PC-3 (cell line): Measurements from ENCODE around the gene USP11. TPM values are rescaled to one million over a fixed set of nuclear protein-coding genes. Genes with fewer than 3 reads are reported as not detected.

Experiments used
- ATAC-seq: fragments of 200-7000 bp; cut with Tn5 transposase; 2 replicates; pipeline ENCODE4 v1.9.1; 2020; ENCODE audit warnings: mild to moderate bottlenecking, moderate library complexity
- BruUV-seq: library from RNA; stranded (reverse); fragments of 400-500 nt; replicated peaks from 2 replicates; lab custom pipeline; 2021; lab: Mats Ljungman, UMichigan
- CTCF ChIA-PET: fragments of 300-600 bp; sonication (Branson Sonifier 250); formaldehyde crosslinking; loops from one replicate; lab custom pipeline; 2022; ENCODE audit warnings: antibody characterized with exemption; lab: Charles Lee
- POLR2A ChIA-PET: fragments of 300-600 bp; sonication (Branson Sonifier 250); formaldehyde crosslinking; loops from one replicate; lab custom pipeline; 2022; ENCODE audit warnings: antibody characterized with exemption; ENCODE audit not compliant: unreplicated experiment; lab: Charles Lee
- DNase-seq: peaks from one replicate; pipeline ENCODE4 v3.0.0-alpha.2; 2015
- H2AFZ ChIP-seq: fragments of 300-600 bp; sonication (generic); 2 replicates; pipeline ENCODE4 v1.6.0; 2016; ENCODE audit warnings: antibody characterized with exemption, low read length
- H3F3A ChIP-seq: fragments of 300-600 bp; sonication (generic); one replicate; pipeline ENCODE4 v1.6.0; 2017; ENCODE audit warnings: antibody characterized with exemption, low read length, control low read depth, mild to moderate bottlenecking; ENCODE audit not compliant: unreplicated experiment
- H3K27ac ChIP-seq: fragments of 300-600 bp; sonication (generic); 2 replicates; pipeline ENCODE4 v1.5.1; 2016; ENCODE audit warnings: mild to moderate bottlenecking, low read length
- H3K27me3 ChIP-seq: fragments of 300-600 bp; sonication (generic); 2 replicates; pipeline ENCODE4 v1.6.1; 2016; ENCODE audit warnings: low read length, mixed read lengths
- H3K36me3 ChIP-seq: fragments of 300-600 bp; sonication (generic); 2 replicates; pipeline ENCODE4 v1.6.1; 2016; ENCODE audit warnings: low read depth, mixed run types, low read length, mixed read lengths
- H3K4me1 ChIP-seq: fragments of 300-600 bp; sonication (generic); 2 replicates; pipeline ENCODE4 v1.5.1; 2016; ENCODE audit warnings: low read length; ENCODE audit not compliant: insufficient read depth
- H3K4me2 ChIP-seq: fragments of 300-600 bp; sonication (generic); 2 replicates; pipeline ENCODE4 v1.6.0; 2016; ENCODE audit warnings: low read length
- H3K4me3 ChIP-seq: fragments of 300-600 bp; sonication (generic); 2 replicates; pipeline ENCODE4 v1.5.1; 2016; ENCODE audit warnings: mild to moderate bottlenecking, low read length, mixed read lengths
- H3K79me2 ChIP-seq: fragments of 300-600 bp; sonication (generic); 2 replicates; pipeline ENCODE4 v1.6.1; 2017; ENCODE audit warnings: low read length, mixed read lengths
- H3K9ac ChIP-seq: fragments of 300-600 bp; sonication (generic); 2 replicates; pipeline ENCODE4 v1.6.0; 2016; ENCODE audit warnings: mild to moderate bottlenecking, low read length
- H3K9me2 ChIP-seq: fragments of 300-600 bp; sonication (generic); replicated peaks from 2 replicates; pipeline ENCODE4 v1.6.1; 2016; ENCODE audit warnings: mixed run types, low read length, mixed read lengths
- H3K9me3 ChIP-seq: fragments of 300-600 bp; sonication (generic); 2 replicates; pipeline ENCODE4 v1.6.1; 2016; ENCODE audit warnings: low read length, mixed read lengths
- H4K20me1 ChIP-seq: fragments of 300-600 bp; sonication (generic); 2 replicates; pipeline ENCODE4 v1.6.1; 2016; ENCODE audit warnings: low read length, mixed read lengths
- EZH2 ChIP-seq: fragments of 300-600 bp; sonication (generic); IDR thresholded peaks from one replicate; pipeline ENCODE4 v1.6.1; 2017; ENCODE audit warnings: antibody characterized with exemption, mild to moderate bottlenecking, low read length; ENCODE audit not compliant: unreplicated experiment
- EZH2phosphoT487 ChIP-seq: fragments of 300-600 bp; sonication (generic); IDR thresholded peaks from 2 replicates; pipeline ENCODE4 v1.6.1; 2018; ENCODE audit warnings: mild to moderate bottlenecking, antibody characterized with exemption, low read length, borderline replicate concordance
- intact Hi-C: fragments of 100-400 bp; cut with micrococcal nuclease; formaldehyde crosslinking; loops from 2 replicates; pipeline ENCODE4 v1.9.0; 2023
- total RNA-seq: library from RNA; depleted of rRNA; stranded (reverse); fragments of >200 nt; gene quantifications from 2 replicates; pipeline ENCODE4 v1.2.3, GENCODE V29; 2014
- TF ChIP-seq, protein P1 (sequence below): fragments of 300-600 bp; sonication (generic); conservative IDR thresholded peaks from 2 replicates; pipeline ENCODE4 v1.5.1; 2017; ENCODE audit warnings: antibody characterized with exemption, low read depth, mild to moderate bottlenecking, low read length

Gene USP11
- total RNA-seq, 1 experiment from 2014 or later: 31.3 TPM

DNA sequence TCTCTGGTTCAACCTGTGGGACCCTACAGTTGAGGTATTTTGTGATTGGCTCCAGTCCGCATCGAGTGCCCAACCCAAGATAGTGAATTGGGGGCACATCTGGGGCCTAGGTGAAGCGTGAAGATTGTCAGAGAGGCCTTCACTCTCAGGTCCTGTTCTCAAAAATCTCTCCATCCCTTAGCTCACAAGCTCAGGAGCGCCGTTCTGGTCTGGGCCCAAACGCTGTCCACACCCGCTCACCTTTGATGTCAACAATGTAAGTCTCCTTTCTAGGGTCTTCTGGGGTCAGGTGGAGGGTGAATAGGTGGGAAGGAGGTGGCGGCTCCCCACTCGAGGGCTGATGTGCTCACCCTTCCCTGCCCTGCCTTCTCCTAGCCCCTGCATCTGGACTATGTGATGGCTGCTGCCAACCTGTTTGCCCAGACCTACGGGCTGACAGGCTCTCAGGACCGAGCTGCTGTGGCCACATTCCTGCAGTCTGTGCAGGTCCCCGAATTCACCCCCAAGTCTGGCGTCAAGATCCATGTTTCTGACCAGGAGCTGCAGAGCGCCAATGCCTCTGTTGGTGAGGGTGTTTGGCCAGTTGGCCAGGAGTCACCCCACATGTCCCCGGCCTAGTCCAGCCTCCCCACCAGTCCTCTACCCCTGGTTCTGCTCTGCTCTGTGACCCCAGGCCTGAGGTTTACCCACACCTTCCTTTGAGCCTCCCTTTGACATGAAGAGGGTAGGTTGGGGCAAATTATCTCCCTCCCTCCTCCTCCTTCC lies 22.0 kb upstream of the USP11 start:
- Histone ChIP-seq H3K27ac (no peak overlapping the region), H3K36me3 (peaks cover 85% of the 10 kb centered on the region), H3F3A (peaks cover under 1% of the 10 kb centered on the region), H4K20me1 (no peaks in the 10 kb centered on the region), H3K4me2 (no peak overlapping the region), H3K9me3 (no peaks in the 10 kb centered on the region), H3K79me2 (no peaks in the 10 kb centered on the region), H3K4me1 (peaks cover 8% of the 10 kb centered on the region), H3K27me3 (no peaks in the 10 kb centered on the region), H2AFZ (no peak overlapping the region), H3K9ac (no peak overlapping the region), H3K9me2 (no peaks in the 10 kb centered on the region), H3K4me3 (no peak overlapping the region)
- ChIA-PET CTCF (no interaction called here), POLR2A (interaction anchor here (0.5 kb wide), 1 partner anchor 77 kb away, joined by 3 read pairs; no protein-coding TSS in a partner anchor)
- BruUV-seq: no TSS peak
- intact Hi-C loops: no loop called here
- no peak for ATAC-seq
- DNase-seq: no peak
- no peak for TF ChIP-seq EZH2phosphoT487
- no peak for TF ChIP-seq EZH2
- TF ChIP-seq, protein P1, sequence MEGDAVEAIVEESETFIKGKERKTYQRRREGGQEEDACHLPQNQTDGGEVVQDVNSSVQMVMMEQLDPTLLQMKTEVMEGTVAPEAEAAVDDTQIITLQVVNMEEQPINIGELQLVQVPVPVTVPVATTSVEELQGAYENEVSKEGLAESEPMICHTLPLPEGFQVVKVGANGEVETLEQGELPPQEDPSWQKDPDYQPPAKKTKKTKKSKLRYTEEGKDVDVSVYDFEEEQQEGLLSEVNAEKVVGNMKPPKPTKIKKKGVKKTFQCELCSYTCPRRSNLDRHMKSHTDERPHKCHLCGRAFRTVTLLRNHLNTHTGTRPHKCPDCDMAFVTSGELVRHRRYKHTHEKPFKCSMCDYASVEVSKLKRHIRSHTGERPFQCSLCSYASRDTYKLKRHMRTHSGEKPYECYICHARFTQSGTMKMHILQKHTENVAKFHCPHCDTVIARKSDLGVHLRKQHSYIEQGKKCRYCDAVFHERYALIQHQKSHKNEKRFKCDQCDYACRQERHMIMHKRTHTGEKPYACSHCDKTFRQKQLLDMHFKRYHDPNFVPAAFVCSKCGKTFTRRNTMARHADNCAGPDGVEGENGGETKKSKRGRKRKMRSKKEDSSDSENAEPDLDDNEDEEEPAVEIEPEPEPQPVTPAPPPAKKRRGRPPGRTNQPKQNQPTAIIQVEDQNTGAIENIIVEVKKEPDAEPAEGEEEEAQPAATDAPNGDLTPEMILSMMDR: no peak

DNA sequence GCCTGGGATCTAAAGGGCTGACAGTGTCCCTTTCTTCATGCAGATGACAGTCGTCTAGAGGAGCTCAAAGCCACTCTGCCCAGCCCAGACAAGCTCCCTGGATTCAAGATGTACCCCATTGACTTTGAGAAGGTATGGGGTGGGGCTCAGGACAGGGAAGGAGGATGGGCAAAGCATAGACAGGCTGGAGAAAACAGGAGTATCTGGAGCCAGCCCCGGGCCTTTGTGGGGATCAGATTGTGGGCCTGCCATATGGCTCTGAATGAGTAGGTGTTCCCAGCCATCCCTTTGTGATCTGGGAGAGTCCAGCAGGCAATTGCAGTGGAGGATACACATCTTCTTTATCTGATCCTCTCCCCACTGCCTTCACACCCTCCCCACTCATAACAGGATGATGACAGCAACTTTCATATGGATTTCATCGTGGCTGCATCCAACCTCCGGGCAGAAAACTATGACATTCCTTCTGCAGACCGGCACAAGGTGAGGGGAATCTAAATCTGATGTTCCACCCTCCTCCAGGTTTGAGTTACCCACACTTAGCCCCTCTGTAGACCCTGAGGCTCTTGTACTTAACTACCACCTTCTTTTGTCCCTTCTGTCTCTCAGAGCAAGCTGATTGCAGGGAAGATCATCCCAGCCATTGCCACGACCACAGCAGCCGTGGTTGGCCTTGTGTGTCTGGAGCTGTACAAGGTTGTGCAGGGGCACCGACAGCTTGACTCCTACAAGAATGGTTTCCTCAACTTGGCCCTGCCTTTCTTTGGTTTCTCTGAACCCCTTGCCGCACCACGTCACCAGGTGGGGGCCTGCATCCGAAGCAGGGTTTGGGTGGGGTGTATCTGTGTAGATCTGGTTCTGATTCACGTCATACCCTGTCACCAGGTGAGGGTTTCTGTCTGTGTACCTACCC lies 20.2 kb upstream of the USP11 start:
- ATAC-seq (no peak), DNase-seq (no peak)
- Histone ChIP-seq H3K4me3 (no peak overlapping the region), H3K4me2 (no peak overlapping the region), H3K9ac (no peak overlapping the region), H3K9me2 (no peaks in the 10 kb centered on the region), H3K79me2 (no peaks in the 10 kb centered on the region), H3K9me3 (no peaks in the 10 kb centered on the region), H2AFZ (no peak overlapping the region), H3K27ac (no peak overlapping the region), H3K36me3 (peaks cover 73% of the 10 kb centered on the region), H3K27me3 (no peaks in the 10 kb centered on the region), H3F3A (peaks cover 16% of the 10 kb centered on the region), H4K20me1 (no peaks in the 10 kb centered on the region), H3K4me1 (peaks cover 25% of the 10 kb centered on the region)
- TF ChIP-seq, protein P1: no peak
- TF ChIP-seq EZH2phosphoT487 (no peak), EZH2 (no peak)
- intact Hi-C loops: no loop called here
- ChIA-PET CTCF (no interaction called here), POLR2A (no interaction called here)
- BruUV-seq: no TSS peak
